Stimulated activated naive CD8-positive, alpha-beta T cell treated with anti-CD3 and anti-CD28 coated beads, Interleukin-15, amount 100 ng/mL, for 72 hours (primary cell): ENCODE measurements around the gene ZMYND12.
"Not testable (repeated sequence)": the region's sequence is repeated elsewhere in the genome, so short reads cannot be mapped to it uniquely, and the experiment has no call there.

Source experiments
- ATAC-seq: fragments of 150-1000 bp; cut with Tn5 transposase; 2 replicates; pipeline ENCODE4 v1.10.0; 2021; ENCODE audit warnings: mild to moderate bottlenecking, moderate library complexity
- DNase-seq, 2 donors: peaks; one replicate each; pipeline ENCODE4 v3.0.0; 2021 to 2022
- H3K27ac Mint-ChIP-seq, 2 donors: one replicate each; pipeline ENCODE4 v1.8.0; 2022; ENCODE audit warnings: mild to moderate bottlenecking in 2 of 2, mixed read lengths in 2 of 2, moderate library complexity in 2 of 2
- H3K27me3 Mint-ChIP-seq: one replicate; pipeline ENCODE4 v1.8.0; 2022; ENCODE audit warnings: mixed read lengths
- H3K4me1 Mint-ChIP-seq: one replicate; pipeline ENCODE4 v1.8.0; 2022; ENCODE audit warnings: mild to moderate bottlenecking, mixed read lengths
- H3K4me3 Mint-ChIP-seq, 2 donors: one replicate each; pipeline ENCODE4 v1.8.0; 2022; ENCODE audit warnings: mild to moderate bottlenecking in 2 of 2, mixed read lengths in 2 of 2, moderate library complexity in 1 of 2
- H3K9me3 Mint-ChIP-seq, 2 donors: one replicate each; pipeline ENCODE4 v1.8.0; 2022; ENCODE audit warnings: mixed read lengths in 2 of 2

Gene ZMYND12, protein sequence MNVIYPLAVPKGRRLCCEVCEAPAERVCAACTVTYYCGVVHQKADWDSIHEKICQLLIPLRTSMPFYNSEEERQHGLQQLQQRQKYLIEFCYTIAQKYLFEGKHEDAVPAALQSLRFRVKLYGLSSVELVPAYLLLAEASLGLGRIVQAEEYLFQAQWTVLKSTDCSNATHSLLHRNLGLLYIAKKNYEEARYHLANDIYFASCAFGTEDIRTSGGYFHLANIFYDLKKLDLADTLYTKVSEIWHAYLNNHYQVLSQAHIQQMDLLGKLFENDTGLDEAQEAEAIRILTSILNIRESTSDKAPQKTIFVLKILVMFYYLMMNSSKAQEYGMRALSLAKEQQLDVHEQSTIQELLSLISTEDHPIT

DNA sequence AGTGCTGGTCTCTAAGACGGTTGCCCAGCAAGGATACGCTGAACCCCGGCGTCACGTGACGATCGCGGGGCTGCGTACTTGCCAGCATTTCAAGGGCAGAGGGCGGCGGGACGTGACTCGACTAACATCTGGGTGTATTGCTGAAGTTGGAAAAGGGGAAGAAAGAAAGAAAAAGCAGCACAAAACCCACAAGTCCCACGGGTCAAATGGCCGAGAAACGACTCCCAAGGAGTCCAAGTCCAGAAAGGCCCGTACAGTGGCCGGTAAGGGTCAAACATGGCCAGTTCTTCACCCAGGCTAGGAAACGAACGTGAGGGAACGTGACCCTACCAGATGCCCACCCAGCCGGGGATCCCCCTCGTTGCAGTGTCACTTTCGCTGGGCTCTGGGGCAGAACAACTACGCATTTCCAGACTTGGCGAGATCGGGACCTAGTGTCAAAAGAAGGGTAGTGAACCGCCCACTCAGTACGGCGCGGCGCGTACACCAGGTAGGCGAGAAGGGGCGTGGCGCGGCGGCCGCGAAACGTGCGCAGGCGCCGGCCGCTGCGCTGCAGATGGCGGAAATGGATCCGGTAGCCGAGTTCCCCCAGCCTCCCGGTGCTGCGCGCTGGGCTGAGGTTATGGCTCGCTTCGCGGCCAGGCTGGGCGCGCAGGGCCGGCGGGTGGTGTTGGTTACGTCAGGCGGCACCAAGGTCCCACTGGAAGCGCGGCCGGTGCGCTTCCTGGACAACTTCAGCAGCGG, at the start of gene ZMYND12, which contains the start of gene PPCS:
Gene ZMYND12 (minus strand): TSS at position 13 of the 744 bp plus-strand sequence. CDS start 25 bp downstream, outside the sequence.
Gene PPCS (plus strand): TSS at position 534 of the 744 bp plus-strand sequence. CDS start 23 bp downstream, at position 557.
- Mint-ChIP-seq H3K9me3 (no peaks in the 10 kb centered on the region), H3K27me3 (no peaks in the 10 kb centered on the region), H3K27ac (peak within 1 kb of the TSS; percentile 97 to 99), H3K4me3 (peak within 1 kb of the TSS; percentile 85 to 92), H3K4me1 (peaks cover 36% of the 10 kb centered on the region)
- peak; percentile 91 to 95 for DNase-seq
- peak; percentile 96 for ATAC-seq

DNA sequence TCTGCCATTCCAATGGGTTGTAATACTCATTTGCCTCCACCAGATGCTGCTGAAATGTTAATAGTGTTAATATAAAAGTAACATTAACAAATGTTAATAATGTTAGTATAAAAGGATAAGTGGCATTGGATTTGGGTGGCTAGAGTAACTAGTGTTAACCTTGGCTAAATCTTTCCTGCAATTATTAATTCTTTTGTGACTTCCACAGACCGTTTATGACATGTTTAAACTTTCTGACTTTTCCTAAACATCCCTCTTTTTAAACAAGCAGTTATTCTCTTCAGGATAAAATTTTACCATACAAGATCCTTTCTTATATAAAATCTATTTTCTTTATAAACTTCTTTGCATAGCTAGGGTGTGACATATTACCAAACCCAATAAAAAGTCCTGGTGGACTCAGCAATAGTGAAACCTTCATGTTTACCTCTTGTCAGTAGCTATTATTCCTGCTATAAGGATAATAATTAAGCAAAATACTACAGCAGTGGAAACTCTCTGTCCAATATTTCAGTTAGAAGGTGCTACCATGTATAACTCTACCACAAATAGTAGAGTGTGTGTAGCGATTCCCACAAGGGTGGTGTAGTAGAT, 48.8 kb upstream of the ZMYND12 start:
- peaks cover 5 to 20% of the 10 kb centered on the region in 2 donors for H3K9me3 Mint-ChIP-seq
- H3K27me3 Mint-ChIP-seq: no peaks in the 10 kb centered on the region
- H3K4me1 Mint-ChIP-seq: no peaks in the 10 kb centered on the region
- no peak overlapping the region for H3K27ac Mint-ChIP-seq
- ATAC-seq: no peak
- no peak overlapping the region for H3K4me3 Mint-ChIP-seq
- no peak for DNase-seq

DNA sequence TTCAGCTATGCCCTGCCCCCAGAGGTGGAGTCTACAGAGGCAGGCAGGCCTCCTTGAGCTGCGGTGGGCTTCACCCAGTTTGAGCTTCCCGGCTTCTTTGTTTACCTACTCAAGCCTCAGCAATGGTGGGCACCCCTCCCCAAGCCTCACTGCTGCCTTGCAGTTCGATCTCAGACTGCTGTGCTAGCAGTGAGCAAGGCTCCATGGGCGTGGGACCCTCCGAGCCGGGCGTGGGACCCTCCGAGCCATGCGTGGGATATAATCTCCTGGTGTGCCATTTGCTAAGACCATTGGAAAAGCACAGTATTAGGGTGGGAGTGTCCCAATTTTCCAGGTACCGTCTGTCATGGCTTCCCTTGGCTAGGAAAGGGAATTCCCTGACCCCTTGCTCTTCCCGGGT, 46.2 kb upstream of the ZMYND12 start:
- not testable (repeated sequence) for DNase-seq, ATAC-seq, H3K27me3 Mint-ChIP-seq, H3K27ac Mint-ChIP-seq, H3K4me3 Mint-ChIP-seq, H3K4me1 Mint-ChIP-seq
- peaks cover 5 to 20% of the 10 kb centered on the region in 2 donors for H3K9me3 Mint-ChIP-seq

DNA sequence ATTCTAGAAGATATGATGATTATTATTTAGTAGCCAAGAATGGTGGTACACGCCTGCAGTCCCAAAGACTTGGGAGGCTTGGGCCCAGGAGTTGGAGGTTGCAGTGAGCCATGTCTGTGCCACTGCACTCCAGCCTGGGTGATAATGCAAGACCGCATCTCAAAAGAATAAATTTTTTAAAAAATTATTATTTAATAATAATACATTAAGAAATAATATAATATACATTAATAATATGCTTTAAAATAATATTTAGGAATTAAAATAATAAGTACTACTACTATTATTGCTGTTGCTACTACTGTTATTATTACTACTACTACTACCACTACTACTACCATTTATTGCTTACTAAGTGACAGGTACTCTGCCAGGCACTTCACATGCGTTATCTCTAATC, 34.4 kb upstream of the ZMYND12 start:
- ATAC-seq: no peak

DNA sequence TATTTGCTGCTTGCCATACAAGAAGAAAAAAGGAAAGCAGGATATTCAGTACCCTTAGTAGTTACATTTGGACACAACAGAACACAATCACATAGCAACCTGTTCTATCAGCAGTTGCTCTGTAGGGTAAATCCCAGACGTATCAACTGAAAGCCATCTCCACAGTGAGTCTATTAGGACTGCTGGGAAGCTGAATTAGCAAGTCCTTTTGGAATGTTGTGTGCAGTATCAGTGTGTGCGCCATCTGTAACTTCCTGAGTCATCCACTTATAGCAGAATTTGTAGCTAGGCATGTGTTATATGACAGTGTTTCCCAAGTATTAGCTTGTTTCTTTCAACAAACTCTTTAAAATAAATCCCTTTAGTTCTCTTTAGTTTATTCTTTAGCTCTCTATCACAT, 28.6 kb upstream of the ZMYND12 start:
- Mint-ChIP-seq H3K27me3 (no peaks in the 10 kb centered on the region), H3K9me3 (no peaks in the 10 kb centered on the region), H3K4me3 (no peak overlapping the region), H3K27ac (no peak overlapping the region), H3K4me1 (no peaks in the 10 kb centered on the region)
- DNase-seq (no peak), ATAC-seq (no peak)

More for the DNA sequence above, 34.4 kb upstream of the ZMYND12 start:
- no peak overlapping the region for H3K4me3 Mint-ChIP-seq
- H3K27me3 Mint-ChIP-seq: no peaks in the 10 kb centered on the region
- H3K9me3 Mint-ChIP-seq: peaks cover 0 to 5% of the 10 kb centered on the region in 2 donors
- no peaks in the 10 kb centered on the region for H3K4me1 Mint-ChIP-seq
- H3K27ac Mint-ChIP-seq: no peak overlapping the region
- no peak for DNase-seq

DNA sequence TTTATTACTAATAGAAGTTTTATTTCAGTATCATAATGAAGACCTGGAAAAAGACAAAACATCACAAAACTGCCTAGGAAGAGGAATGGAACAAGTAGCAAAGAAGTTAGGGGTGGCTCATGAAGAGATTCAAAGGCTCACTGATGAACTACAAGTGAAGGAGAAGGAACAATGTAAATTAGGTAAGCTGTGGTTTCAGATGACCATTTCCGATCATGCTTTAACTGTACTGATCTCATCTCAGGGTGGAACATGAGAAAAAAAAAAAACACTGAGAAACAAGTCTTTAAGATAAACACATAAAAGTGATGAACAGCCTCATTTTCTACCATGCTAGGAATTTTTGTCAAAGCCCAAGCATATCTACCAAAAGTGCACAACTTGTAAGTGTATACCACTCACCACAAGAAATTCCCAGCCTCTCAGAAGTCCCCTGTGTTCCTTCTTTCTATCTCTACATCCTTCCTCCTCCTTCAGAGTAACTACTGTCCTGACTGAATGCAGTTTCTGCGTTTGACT, 26.9 kb upstream of the ZMYND12 start:
- H3K4me3 Mint-ChIP-seq: no peak overlapping the region
- no peaks in the 10 kb centered on the region for H3K4me1 Mint-ChIP-seq
- DNase-seq: no peak
- ATAC-seq: no peak
- no peak overlapping the region for H3K27ac Mint-ChIP-seq
- no peaks in the 10 kb centered on the region for H3K27me3 Mint-ChIP-seq
- H3K9me3 Mint-ChIP-seq: no peaks in the 10 kb centered on the region

DNA sequence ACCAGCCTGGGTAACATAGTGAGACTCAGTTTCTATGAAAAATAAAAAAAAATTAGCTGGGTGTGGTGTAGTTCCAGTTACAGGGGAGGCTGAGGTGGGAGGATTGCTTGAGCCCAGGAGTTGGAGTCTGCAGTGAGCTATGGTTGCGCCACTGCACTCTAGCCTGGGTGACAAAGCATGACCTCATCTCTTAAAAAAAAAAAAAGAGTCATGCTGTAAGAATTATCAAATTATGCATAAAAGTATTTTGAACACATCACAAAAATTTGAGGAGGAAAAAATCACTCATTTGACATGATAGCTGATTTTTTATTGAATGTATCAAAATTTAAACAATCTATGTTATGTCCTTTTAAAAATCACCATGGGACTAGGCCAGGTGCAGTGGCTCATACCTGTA, 25.1 kb upstream of the ZMYND12 start:
- no peak for ATAC-seq
- Mint-ChIP-seq H3K27ac (no peak overlapping the region), H3K9me3 (no peaks in the 10 kb centered on the region), H3K4me1 (no peaks in the 10 kb centered on the region), H3K27me3 (no peaks in the 10 kb centered on the region), H3K4me3 (no peak overlapping the region)
- DNase-seq: no peak

DNA sequence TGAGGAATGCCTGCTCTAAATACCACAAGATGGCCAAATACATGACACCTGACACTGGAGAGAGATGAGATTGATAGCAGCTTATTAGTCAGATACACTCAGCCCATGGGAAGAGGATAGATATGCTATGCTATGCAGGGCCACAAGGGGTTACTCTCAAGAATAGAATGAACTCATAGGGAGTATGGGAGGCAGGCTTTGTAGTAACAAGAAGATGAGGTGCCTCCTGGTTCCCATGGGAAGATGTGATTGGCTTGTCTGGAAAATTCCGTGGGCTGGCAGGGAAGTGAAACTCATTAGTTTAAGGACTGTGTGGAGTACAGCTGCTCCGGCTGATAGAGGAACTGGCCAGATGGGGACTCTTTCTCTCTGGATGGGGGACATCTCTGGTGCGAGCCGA, 23.8 kb upstream of the ZMYND12 start:
- Mint-ChIP-seq H3K9me3 (no peaks in the 10 kb centered on the region), H3K27ac (no peak overlapping the region), H3K27me3 (no peaks in the 10 kb centered on the region), H3K4me3 (no peak overlapping the region), H3K4me1 (peaks cover 5% of the 10 kb centered on the region)
- DNase-seq: no peak
- no peak for ATAC-seq

DNA sequence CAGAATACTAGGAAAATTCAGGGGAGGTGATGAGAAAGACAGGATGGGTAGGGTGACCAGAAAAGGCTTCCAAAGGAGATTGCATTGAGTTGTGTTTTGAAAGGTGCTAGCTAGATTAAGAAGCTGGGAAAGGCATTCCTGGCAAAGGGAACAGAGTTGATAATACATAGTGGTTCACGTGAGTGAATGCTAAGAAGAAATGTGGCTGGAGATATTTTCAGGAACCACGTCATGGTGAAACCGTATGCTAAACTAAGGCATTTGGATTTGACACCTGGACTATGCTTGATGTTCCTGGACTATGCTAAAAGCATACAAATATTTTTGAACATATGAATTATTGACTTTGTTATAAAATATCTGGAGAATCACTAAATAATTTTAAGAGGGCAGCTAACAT, 22.0 kb upstream of the ZMYND12 start:
- no peak for ATAC-seq
- Mint-ChIP-seq H3K9me3 (no peaks in the 10 kb centered on the region), H3K4me1 (peaks cover 5% of the 10 kb centered on the region), H3K4me3 (no peak overlapping the region), H3K27ac (no peak overlapping the region), H3K27me3 (no peaks in the 10 kb centered on the region)
- no peak for DNase-seq

DNA sequence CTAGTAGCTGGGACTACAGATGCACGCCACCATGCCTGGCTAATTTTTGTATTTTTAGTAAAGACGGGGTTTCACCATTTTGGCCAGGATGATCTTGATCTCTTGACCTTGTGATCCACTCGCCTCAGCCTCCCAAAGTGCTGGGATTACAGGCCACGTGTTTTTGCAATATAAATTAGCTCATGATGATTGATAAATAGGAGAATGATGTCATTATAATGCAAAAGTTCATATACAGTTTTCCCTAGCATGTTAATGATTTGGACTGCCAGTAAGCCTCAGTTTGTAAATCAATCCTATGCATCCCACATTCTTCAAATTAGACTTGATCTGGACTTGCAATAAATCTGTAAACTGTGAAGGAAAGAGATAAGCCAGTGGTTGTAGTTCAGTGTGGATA, 21.5 kb upstream of the ZMYND12 start:
- H3K4me1 Mint-ChIP-seq, H3K9me3 Mint-ChIP-seq, H3K27ac Mint-ChIP-seq, H3K27me3 Mint-ChIP-seq, DNase-seq, H3K4me3 Mint-ChIP-seq, ATAC-seq: not testable (repeated sequence)

DNA sequence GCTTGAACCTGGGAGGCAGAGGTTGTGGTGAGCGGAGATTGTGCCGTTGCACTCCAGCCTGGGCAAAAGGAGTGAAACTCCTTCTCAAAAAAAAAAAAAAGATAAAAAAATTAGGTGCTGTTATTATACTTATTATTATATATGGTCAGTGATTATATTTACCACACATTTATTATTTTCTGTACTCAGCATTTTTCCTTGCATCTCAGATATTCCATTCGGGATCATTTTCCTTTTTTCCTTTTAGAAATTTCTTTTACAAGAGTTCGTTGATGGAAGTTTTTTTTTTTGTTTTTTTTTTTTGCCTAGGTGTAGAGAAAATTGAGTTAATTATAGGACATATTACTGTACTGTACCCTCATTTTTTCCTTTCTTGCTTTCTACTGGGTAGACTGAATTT, 20.8 kb upstream of the ZMYND12 start:
- DNase-seq (no peak), ATAC-seq (no peak)
- H3K9me3 Mint-ChIP-seq: no peaks in the 10 kb centered on the region
- peaks cover 5% of the 10 kb centered on the region for H3K4me1 Mint-ChIP-seq
- no peaks in the 10 kb centered on the region for H3K27me3 Mint-ChIP-seq
- H3K4me3 Mint-ChIP-seq: no peak overlapping the region
- no peak overlapping the region for H3K27ac Mint-ChIP-seq

DNA sequence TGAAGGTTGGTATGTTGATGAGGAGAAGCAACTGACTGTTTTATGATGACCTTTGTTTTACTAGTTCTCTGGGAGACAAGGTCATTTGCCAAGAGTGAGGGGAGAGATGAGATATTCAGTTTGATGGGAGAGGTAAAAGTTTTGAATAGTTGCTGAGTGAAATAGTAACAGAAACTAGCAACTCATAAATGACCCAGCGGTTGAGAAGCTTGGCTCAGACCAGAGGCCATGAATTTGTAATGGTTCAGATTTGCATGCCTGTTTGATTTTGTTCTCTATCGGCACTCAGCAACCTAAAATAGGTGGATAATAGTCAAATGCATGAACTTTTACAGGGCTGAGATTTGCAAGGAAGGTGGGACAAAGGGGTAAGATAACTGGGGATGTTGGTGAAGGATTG, 13.9 kb upstream of the ZMYND12 start:
- Mint-ChIP-seq H3K27ac (no peak overlapping the region), H3K9me3 (no peaks in the 10 kb centered on the region), H3K27me3 (no peaks in the 10 kb centered on the region), H3K4me1 (no peaks in the 10 kb centered on the region), H3K4me3 (no peak overlapping the region)
- no peak for DNase-seq
- no peak for ATAC-seq

DNA sequence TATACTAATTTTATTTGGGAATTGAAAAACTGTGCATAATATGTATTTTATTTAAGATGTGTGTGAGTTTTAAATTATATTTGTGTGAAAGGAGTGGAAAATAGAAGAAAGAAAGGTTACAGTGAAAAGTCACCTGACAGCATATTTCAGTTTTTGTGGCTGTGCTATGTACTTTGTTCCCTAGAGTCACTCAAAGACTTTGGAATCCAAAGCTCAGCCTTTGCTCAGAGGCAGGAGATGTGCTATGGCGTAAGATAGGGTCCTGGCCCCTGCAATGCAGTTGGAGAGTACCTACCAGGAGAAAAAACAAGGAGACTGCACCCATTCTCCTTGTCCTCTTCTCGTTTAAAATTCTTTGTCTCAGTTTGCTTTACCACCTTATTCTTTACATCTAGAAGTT, 10.2 kb upstream of the ZMYND12 start:
- no peak overlapping the region for H3K27ac Mint-ChIP-seq
- H3K4me1 Mint-ChIP-seq: peaks cover 27% of the 10 kb centered on the region
- H3K27me3 Mint-ChIP-seq: no peaks in the 10 kb centered on the region

DNA sequence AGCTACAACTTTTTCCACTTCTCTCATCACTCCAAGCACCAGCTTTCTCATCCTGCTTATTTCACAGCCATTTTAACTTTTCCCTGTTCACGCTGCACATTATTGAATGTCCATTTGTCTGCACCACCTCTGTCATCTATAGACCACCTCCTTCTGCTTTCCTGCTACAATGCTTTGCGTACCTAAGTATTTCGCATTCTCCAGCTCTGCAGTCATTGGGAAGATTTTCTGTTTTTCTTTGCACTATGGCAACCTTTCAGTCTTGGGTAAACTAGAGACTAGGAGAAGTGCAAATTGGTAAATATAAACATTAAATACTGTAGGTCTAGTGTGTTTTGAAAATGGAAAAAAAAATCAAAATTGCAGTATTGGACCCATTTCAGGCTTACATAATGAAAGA, 8.1 kb upstream of the ZMYND12 start:
- Mint-ChIP-seq H3K27me3 (no peaks in the 10 kb centered on the region), H3K27ac (no peak overlapping the region), H3K9me3 (no peaks in the 10 kb centered on the region), H3K4me3 (peak overlapping the region; percentile 80 to 85), H3K4me1 (peaks cover 38% of the 10 kb centered on the region)
- no peak for DNase-seq
- ATAC-seq: no peak

More for the DNA sequence above, 10.2 kb upstream of the ZMYND12 start:
- H3K4me3 Mint-ChIP-seq: no peak overlapping the region
- ATAC-seq (no peak), DNase-seq (no peak)
- no peaks in the 10 kb centered on the region for H3K9me3 Mint-ChIP-seq

DNA sequence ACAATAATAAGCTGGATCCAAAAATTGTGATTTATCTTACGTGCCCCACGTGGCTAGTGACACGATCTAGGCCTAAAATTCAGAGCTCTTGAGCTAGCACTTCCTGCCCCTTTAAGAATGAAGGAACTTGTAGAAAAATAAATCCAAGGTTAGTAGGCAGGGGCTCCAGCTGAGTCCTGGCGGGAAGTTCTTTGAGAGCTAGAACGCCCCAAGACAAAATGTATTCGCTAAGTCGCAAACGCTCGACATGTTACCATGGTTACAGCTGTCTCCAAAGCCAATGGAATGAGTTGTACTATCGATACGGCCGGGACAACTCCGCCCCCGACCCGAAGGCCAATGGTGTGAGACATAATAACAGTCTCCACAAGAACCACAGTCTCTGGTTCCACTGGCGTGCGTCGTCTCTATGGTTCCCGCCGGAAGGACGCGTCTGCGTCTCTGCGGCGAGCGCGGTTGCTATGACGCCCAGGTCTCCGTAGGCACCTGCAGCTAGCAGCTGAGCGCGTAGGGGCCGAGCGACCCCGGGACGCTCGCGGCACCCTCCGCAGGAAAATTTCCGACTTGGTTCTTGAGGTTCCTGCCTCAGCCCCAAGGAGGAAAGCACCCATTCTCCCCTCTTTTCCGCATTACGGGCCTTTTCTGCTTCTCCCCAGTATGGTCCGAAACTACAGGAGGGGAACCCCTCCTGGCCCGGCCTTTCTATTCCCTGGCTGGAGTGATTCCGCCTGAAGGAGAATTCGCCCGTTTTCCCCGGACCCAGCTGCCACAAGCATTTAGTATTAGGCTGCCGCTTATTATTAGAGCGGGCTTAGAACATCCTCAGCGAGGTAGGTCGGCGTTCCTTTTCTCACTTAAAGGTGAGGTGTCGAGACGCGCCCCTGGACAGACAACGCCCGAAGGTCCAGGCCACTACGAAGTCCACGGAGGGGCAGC, 7.3 kb upstream of the ZMYND12 start, which contains the start of gene CCDC30:
Gene CCDC30 (plus strand): TSS at position 459 of the 936 bp plus-strand sequence. CDS start 17,266 bp downstream, outside the sequence.
- Mint-ChIP-seq H3K4me3 (peak within 1 kb of the TSS; percentile 80 to 85), H3K4me1 (peaks cover 43% of the 10 kb centered on the region), H3K9me3 (no peaks in the 10 kb centered on the region), H3K27me3 (no peaks in the 10 kb centered on the region), H3K27ac (peak within 1 kb of the TSS; percentile 74 to 94)
- peak; percentile 100 for ATAC-seq
- peak; percentile 91 to 97 for DNase-seq
